GM18498 (cell line): ENCODE measurements around the gene PRX.
"Not testable (repeated sequence)": the region's sequence is repeated elsewhere in the genome, so short reads cannot be mapped to it uniquely, and the experiment has no call there.

Source experiments
- ATAC-seq: cut with Tn5 transposase; IDR thresholded peaks from one replicate; pipeline ENCODE4 v1.9.1; 2021; ENCODE audit warnings: mild to moderate bottlenecking, moderate library complexity; ENCODE audit not compliant: unreplicated experiment

Gene PRX

GRCh38 chr19:40442328-40443130, 29.4 kb upstream of the PRX start:
- ATAC-seq = no peak

DNA sequence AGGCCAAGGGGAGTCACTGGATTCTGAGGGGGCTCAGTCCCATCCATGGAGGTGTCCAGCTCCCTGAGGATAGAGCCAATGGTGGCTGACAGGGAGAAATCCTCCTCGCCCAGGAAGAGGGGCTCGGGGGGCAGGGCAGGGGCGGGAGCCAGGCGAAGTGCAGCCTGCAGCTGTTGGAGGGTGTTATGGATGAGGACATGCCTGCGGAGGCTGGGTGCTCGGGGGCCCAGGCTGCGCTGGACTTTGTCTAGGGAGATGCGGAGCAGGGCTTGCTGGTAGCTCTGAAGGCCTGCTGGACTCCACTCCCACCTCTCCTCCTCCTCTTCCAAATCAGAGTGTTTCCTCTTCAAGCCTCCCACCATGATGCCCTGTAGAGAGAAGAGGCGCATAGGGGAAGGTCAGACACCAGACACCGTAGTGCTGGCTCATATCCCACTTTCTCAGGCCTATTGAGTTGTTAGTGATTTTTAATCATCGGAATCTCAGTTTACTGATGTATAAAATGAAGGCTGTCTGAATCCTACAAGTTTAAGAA, 28.6 kb upstream of the PRX start:
- no peak for ATAC-seq

GRCh38 chr19:40438284-40438683, 25.1 kb upstream of the PRX start:
- no peak for ATAC-seq

- ATAC-seq = peak; percentile 70
Observed at GRCh38 chr19:40433391-40434216, 20.4 kb upstream of the PRX start.

GRCh38 chr19:40432760-40433159, 19.6 kb upstream of the PRX start:
- not testable (repeated sequence) for ATAC-seq

DNA sequence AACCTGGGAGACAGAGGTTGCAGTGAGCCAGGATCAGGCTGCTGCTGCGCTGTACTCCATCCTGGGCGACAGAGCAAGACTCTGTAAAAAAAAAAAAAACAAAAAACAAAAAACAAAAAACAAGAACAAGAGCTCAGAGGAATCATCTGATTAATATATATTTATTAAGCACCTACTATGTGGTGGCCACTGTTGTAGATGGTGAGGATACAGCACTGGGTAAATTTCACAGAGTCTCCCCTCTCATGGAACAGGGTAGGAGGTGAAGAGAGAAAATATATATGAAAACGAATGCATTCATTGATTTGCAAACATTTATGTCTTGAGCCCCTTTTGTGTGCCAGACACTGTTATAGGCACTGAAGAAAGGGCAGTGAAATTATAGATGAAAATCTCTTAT, 18.5 kb upstream of the PRX start:
- no peak for ATAC-seq

- not testable (repeated sequence) for ATAC-seq
Observed at GRCh38 chr19:40430242-40430641, 17.1 kb upstream of the PRX start.

- ATAC-seq = not testable (repeated sequence)
Observed at GRCh38 chr19:40428197-40428596, 15.0 kb upstream of the PRX start.

DNA sequence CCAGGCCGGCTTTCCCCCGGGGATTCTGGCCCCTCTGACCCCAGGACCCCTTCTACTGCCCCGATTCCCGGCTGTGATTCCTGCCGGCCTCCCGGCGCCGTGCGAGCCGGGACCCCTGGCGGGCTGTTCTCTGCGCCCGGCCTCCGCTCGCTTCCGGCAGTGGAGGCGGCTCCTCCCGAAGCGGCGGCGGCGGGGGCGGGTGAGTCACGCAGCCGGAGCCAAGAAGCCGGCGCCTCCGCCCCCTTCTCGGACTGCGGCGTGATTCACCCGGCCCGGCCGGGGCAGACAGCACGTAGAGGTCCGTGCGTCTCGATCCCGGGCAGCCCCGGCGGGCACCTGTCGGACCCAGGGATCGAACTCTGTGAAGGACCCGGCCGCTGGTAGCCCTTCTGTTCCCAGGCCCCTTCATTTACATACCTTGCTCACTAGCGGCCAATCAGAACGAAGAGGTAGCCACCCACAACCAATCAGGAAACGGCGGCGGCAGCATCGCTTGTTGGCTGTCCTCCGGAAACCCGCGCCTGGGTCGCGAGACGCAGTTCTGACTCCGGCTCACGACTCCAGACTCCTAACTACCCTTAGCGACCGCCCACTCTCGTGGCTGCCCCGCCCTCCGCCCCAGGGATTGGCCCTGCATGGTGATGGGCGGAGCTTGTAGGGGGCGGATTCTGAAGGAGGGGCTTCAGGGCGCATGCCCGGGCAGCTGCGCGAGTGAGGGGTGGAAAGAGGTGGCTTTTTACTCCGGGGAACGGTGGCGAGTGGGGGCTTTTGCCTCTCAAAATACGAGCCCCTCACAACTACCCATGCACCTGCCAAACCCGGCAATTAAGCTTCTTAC, 12.5 kb upstream of the PRX start, which contains the start of gene SERTAD1:
TSS of gene SERTAD1 (minus strand) at position 543 of the 838 bp plus-strand sequence. CDS start 2,446 bp downstream, outside the sequence.
- peak; percentile 79 for ATAC-seq

DNA sequence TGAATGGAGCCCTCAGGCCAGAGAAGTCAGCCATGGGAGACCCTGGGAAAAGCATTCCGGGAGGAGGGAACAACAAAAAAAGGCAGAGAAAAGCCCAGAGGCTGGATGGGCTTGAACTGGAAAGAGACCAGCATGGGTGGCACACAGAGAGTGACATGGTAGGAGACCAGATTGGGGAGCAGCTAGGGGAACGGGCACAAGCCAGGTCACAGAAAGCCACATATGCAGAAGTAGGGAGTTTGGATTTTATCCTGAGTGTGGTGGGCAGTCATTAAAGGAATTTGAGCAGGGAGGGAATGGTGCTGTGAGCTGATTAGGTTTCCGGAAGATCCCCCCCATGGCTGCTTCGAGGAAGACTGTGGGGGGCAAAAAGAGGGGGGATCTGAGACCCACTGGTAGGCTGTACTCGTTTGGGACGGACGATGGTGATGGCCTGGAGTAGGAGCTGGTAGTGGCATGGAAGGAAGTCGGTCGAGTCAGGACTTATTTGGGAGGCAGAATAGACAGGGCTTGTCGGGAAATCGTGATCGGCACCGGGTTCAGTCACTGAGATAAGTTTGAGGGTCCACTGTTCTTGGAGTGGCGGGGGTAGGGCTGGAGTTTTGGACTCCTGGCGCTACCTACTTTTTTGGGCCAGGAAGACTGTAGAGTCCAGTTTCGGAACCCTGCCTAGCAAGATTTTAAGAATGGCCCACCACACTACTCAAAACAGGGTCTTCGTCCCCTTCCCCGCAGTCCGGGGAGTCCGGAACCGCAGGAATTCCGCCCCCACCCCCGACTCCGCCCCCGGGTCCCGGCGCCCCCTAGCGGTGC, 11.7 kb upstream of the PRX start:
- ATAC-seq = no peak

GRCh38 chr19:40423938-40424337, 10.8 kb upstream of the PRX start:
- ATAC-seq = no peak

DNA sequence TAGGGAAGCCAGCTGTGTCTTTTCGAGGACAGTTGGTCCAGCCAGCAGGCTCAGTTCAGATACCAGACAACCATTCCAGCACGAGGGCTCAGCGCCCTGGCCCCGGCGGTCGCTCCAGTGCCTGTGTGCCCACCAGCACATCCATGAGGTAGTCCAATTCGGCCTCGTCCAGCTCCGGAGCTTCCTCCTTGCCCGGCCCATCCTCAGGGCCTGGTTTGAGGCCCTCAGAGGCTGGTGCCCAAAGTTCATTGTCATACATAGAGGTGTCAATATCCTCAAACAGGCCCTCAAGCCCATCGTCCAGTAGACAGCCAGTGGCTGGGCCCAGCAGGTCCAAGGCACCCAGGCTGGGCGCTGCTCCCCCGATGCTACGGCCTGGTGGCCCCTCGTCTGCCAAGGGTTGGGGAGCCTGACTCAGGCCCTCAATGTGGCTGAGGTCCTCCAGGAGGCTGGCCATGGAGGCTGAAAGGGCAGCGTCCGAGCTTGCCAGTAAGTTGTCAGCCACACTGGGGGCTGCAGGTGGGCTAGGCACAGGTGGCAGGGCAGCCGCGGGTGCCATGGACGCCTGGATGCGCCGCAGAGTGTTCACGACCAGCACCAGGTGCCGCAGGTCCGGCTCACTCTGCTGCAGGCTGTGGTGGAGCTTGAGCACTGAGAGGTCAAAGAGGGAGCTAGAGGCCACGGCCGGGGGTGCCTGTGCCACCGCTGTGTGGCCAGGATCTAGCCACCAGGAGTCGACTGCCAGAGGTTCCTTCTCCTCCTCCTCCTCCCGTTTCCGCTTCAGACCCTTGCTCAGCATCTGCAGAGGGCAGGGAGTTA, 9.8 kb upstream of the PRX start:
- ATAC-seq = no peak

DNA sequence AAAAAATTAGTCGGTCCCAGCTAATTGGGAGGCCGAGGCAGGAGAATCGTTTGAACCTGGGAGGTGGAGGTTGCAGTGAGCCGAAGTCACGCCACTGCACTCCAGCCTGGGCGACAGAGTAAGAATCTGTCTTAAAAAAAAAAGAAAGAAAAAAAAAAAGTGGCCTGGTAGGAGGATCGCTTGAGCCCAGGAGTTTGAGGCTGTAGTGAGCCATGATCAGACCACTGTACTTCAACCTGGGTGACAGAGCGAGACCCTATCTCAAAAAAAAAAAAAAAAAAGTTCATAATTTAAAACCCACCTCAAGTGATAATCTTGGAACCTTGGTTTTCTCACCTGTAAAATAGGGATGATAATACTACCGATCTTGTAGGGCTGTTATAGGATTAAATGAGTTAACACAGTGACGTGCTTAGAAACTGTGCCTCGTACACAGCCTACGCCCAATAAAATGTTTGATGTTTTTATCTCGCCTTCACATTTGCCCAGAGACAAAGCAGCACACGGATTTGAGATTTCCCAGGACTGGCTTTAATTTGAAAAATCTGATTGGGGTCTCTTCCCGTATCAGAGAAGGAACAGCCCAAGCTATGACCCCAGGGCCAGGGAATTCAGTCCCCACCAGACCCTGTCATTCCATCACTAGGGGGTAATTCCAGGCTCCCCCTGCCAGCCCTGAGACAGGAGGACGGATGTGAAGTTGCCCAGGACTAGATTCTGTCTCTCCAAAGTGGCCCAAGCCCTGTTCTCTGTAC, 9.0 kb upstream of the PRX start:
- ATAC-seq = no peak

- peak; percentile 39 for ATAC-seq
Observed at GRCh38 chr19:40420766-40421765, 7.9 kb upstream of the PRX start.

GRCh38 chr19:40420451-40420765, 7.2 kb upstream of the PRX start:
- ATAC-seq = no peak

GRCh38 chr19:40419780-40420179, 6.6 kb upstream of the PRX start:
- no peak for ATAC-seq

DNA sequence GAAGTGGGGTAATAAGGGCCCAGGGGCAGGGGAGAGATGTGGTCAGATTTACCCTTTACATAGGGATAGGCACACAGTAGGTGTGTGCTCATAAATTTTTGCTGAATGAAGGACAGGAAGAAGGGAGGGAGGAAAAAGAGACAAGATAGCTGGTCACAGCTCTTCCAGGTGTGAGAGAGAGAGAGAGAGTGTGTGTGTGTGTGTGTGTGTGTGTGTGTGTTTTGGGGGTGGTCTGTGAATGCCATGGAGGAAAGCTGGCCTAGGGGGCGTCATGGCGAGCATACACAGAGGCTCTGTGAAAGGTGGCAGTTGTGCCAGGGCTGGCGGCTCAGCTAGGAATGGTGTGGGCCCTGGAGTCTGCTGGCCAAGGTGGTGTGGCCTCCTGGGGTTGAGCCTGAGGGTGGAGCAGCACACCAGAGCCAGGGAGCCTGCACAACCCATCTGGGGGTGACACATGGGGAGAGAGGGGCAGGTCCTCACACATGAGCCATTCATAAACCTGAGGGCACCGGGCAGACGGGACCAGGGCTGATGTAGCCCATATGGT, 6.0 kb upstream of the PRX start:
- ATAC-seq = no peak
